Hematopoietic multipotent progenitor cell treated with erythropoietin and hydrocortisone succinate and interleukin-3 and kit ligand, for 8 days (in vitro differentiated cells): ENCODE data around the gene IL1RAPL2.
"Not testable (repeated sequence)": the region's sequence is repeated elsewhere in the genome, so short reads cannot be mapped to it uniquely, and the experiment has no call there.

Source experiments
- DNase-seq: peaks from one replicate; pipeline ENCODE4 v3.0.0-alpha.2; 2015

Gene IL1RAPL2

GRCh38 chrX:105050921-105051320 lies 484.9 kb downstream of the IL1RAPL2 start:
- DNase-seq = no peak

- no peak for DNase-seq
Observed at GRCh38 chrX:105051364-105051763, 485.4 kb downstream of the IL1RAPL2 start.

- no peak for DNase-seq
Observed at GRCh38 chrX:105052926-105053325, 486.9 kb downstream of the IL1RAPL2 start.

GRCh38 chrX:105063743-105064142 lies 497.7 kb downstream of the IL1RAPL2 start:
- no peak for DNase-seq

- no peak for DNase-seq
Observed at GRCh38 chrX:105098201-105098600, 532.2 kb downstream of the IL1RAPL2 start.

GRCh38 chrX:105098812-105099211 lies 532.8 kb downstream of the IL1RAPL2 start:
- DNase-seq = no peak

- no peak for DNase-seq
Observed at GRCh38 chrX:105101378-105101777, 535.4 kb downstream of the IL1RAPL2 start.

GRCh38 chrX:105109936-105110335 lies 543.9 kb downstream of the IL1RAPL2 start:
- no peak for DNase-seq

GRCh38 chrX:105114554-105115130 lies 548.6 kb downstream of the IL1RAPL2 start:
- DNase-seq = no peak

- not testable (repeated sequence) for DNase-seq
Observed at GRCh38 chrX:105115596-105116320, 549.8 kb downstream of the IL1RAPL2 start.

GRCh38 chrX:105116486-105116885 lies 550.5 kb downstream of the IL1RAPL2 start:
- DNase-seq = no peak

- no peak for DNase-seq
Observed at GRCh38 chrX:105117621-105118020, 551.6 kb downstream of the IL1RAPL2 start.

GRCh38 chrX:105120463-105120862 lies 554.5 kb downstream of the IL1RAPL2 start:
- no peak for DNase-seq

- no peak for DNase-seq
Observed at GRCh38 chrX:105121186-105121585, 555.2 kb downstream of the IL1RAPL2 start.

- DNase-seq = no peak
Observed at GRCh38 chrX:105126201-105126600, 560.2 kb downstream of the IL1RAPL2 start.

GRCh38 chrX:105134273-105134672 lies 568.3 kb downstream of the IL1RAPL2 start:
- no peak for DNase-seq

GRCh38 chrX:105136786-105137185 lies 570.8 kb downstream of the IL1RAPL2 start:
- DNase-seq = no peak

- no peak for DNase-seq
Observed at GRCh38 chrX:105150036-105150435, 584.0 kb downstream of the IL1RAPL2 start.

- no peak for DNase-seq
Observed at GRCh38 chrX:105150557-105150956, 584.6 kb downstream of the IL1RAPL2 start.

GRCh38 chrX:105167233-105167632 lies 601.2 kb downstream of the IL1RAPL2 start:
- no peak for DNase-seq

GRCh38 chrX:105168577-105168976 lies 602.6 kb downstream of the IL1RAPL2 start:
- DNase-seq = no peak

- no peak for DNase-seq
Observed at GRCh38 chrX:105173071-105173470, 607.1 kb downstream of the IL1RAPL2 start.

GRCh38 chrX:105179644-105180043 lies 613.6 kb downstream of the IL1RAPL2 start:
- no peak for DNase-seq

- DNase-seq = no peak
Observed at GRCh38 chrX:105189093-105189492, 623.1 kb downstream of the IL1RAPL2 start.
